PFSK-1 (cell line): ENCODE data around the gene RAB6B.

Experiments used
- POLR2AphosphoS5 ChIP-seq: IDR thresholded peaks from 2 replicates; pipeline ENCODE4 v1.6.1; 2012; ENCODE audit warnings: low read depth, mild to moderate bottlenecking, control low read depth, low read length, moderate library complexity
- TAF1 ChIP-seq: IDR thresholded peaks from 2 replicates; pipeline ENCODE4 v1.6.1; 2012; ENCODE audit warnings: low read length, control low read depth, borderline replicate concordance; ENCODE audit not compliant: insufficient read depth
- TF ChIP-seq, protein P1 (sequence below), 2 experiments: IDR thresholded peaks; 2 replicates each; pipeline versions ENCODE4 v1.6.1 to v1.8.0; 2011 to 2012; ENCODE audit warnings: low read depth in 2 of 2, low read length in 2 of 2, control low read depth in 1 of 2, inconsistent platforms in 1 of 2, mild to moderate bottlenecking in 1 of 2, moderate library complexity in 1 of 2; ENCODE audit not compliant: insufficient read depth in 1 of 2

DNA sequence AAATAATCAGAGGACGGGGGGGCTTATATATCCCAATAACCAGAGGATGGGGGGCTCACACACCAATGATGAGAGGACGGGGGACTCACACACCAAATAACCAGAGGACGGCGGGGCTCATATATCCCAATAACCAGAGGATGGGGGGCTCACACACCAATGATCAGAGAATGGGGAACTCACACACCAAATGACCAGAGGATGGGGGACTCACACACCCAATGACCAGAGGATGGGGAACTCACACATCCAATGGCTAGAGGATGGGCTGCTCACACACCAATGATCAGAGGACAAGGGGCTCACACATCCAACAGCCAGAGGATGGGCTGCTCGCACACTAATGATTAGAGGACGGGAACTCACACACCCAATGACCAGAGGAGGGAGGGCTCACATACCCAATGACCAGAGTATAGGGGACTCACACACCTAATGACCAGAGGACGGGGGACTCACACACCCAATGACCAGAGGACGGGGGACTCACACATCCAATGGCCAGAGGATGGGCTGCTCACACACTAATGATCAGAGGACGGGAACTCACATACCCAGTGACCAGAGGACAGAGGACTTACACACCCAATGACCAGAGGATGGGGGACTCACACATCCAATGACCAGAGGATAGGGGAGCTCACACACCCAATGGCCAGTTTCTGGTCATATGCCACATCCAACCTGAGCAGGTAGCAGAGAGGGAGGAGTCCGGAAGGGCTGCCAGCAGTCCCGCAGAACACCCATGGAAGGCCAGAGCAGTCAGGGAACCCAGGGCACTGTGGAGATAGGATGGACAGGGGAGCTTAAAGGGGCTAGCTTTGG lies 10.6 kb downstream of the RAB6B start:
- TF ChIP-seq POLR2AphosphoS5 (no peak), TAF1 (no peak)
- TF ChIP-seq, protein P1, sequence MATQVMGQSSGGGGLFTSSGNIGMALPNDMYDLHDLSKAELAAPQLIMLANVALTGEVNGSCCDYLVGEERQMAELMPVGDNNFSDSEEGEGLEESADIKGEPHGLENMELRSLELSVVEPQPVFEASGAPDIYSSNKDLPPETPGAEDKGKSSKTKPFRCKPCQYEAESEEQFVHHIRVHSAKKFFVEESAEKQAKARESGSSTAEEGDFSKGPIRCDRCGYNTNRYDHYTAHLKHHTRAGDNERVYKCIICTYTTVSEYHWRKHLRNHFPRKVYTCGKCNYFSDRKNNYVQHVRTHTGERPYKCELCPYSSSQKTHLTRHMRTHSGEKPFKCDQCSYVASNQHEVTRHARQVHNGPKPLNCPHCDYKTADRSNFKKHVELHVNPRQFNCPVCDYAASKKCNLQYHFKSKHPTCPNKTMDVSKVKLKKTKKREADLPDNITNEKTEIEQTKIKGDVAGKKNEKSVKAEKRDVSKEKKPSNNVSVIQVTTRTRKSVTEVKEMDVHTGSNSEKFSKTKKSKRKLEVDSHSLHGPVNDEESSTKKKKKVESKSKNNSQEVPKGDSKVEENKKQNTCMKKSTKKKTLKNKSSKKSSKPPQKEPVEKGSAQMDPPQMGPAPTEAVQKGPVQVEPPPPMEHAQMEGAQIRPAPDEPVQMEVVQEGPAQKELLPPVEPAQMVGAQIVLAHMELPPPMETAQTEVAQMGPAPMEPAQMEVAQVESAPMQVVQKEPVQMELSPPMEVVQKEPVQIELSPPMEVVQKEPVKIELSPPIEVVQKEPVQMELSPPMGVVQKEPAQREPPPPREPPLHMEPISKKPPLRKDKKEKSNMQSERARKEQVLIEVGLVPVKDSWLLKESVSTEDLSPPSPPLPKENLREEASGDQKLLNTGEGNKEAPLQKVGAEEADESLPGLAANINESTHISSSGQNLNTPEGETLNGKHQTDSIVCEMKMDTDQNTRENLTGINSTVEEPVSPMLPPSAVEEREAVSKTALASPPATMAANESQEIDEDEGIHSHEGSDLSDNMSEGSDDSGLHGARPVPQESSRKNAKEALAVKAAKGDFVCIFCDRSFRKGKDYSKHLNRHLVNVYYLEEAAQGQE (IDR thresholded peaks at IDR 0.05; ENCODE audit: insufficient read depth in 1 of 2, low read depth in 2 of 2, low read length in 2 of 2), result no peak
